Mammary epithelial cell (primary cell): Measurements from ENCODE around the gene BPIFA3.

Source experiments
- EZH2 ChIP-seq: IDR thresholded peaks from 2 replicates; pipeline ENCODE4 v1.6.1; 2012; ENCODE audit warnings: low read length, inconsistent platforms, borderline replicate concordance
- TF ChIP-seq, protein P1 (sequence below), 2 donors: IDR thresholded peaks in 1 of 2; conservative IDR thresholded peaks in 1 of 2; 2 replicates each; pipeline ENCODE4 v1.5.1; 2011 to 2012; ENCODE audit warnings: inconsistent platforms in 2 of 2, low read length in 2 of 2, mild to moderate bottlenecking in 2 of 2, control low read depth in 1 of 2, low read depth in 1 of 2; ENCODE audit not compliant: insufficient read depth in 1 of 2; ENCODE audit errors: extremely low read depth in 1 of 2

DNA sequence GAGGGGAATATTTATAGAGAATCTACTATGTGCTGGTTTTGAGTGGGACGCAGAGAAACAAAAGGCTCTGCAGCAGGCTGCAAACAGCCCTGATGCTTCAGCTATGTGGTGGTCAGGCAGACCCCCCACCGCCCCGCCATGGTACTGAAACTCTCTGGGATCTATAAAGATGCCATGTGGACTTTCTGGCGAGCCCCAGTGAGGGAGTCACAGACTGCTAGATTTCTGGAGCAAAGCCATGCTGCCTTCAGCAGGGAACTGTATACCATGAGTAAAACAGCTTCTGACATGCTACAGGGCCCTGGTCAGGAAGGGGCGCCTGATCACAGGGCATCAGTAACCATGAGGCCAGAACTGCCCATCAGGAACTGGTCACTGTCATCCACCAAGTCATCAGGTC is 46.6 kb downstream of the BPIFA3 start:
- no peak for TF ChIP-seq EZH2
- TF ChIP-seq, protein P1, sequence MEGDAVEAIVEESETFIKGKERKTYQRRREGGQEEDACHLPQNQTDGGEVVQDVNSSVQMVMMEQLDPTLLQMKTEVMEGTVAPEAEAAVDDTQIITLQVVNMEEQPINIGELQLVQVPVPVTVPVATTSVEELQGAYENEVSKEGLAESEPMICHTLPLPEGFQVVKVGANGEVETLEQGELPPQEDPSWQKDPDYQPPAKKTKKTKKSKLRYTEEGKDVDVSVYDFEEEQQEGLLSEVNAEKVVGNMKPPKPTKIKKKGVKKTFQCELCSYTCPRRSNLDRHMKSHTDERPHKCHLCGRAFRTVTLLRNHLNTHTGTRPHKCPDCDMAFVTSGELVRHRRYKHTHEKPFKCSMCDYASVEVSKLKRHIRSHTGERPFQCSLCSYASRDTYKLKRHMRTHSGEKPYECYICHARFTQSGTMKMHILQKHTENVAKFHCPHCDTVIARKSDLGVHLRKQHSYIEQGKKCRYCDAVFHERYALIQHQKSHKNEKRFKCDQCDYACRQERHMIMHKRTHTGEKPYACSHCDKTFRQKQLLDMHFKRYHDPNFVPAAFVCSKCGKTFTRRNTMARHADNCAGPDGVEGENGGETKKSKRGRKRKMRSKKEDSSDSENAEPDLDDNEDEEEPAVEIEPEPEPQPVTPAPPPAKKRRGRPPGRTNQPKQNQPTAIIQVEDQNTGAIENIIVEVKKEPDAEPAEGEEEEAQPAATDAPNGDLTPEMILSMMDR (conservative IDR thresholded peaks at IDR 0.05 in 1 of 2, IDR thresholded peaks at IDR 0.05 in 1 of 2; ENCODE audit: extremely low read depth in 1 of 2, insufficient read depth in 1 of 2, low read depth in 1 of 2, low read length in 2 of 2) = no peak
